ENCODE results near the gene RNF2. TPM values are rescaled to one million over a fixed set of nuclear protein-coding genes. Genes with fewer than 3 reads are reported as not detected.

The RNF2 gene
- total RNA-seq, 1 donor from 2014 or later: 17.1 TPM

DNA sequence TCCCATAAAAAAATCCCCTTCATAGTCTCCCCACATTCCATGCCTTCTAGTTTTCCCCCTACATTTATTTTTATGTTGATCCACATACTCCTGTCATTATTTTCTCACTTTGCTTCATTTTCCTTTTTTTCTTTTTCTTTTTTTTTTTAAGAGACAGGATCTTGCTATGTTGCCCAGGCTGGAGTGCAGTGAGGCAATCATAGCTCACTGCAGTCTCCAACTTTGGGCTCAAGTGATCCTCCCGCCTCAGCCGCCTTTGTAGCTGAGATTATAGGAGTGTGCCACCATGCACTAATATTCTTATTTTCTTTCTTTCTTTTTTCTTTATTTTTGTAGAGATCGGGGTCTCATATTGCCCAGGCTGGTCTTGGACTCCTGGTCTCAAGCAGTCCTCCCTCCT, 7.8 kb downstream of the RNF2 start:
- TF ChIP-seq, protein P1, sequence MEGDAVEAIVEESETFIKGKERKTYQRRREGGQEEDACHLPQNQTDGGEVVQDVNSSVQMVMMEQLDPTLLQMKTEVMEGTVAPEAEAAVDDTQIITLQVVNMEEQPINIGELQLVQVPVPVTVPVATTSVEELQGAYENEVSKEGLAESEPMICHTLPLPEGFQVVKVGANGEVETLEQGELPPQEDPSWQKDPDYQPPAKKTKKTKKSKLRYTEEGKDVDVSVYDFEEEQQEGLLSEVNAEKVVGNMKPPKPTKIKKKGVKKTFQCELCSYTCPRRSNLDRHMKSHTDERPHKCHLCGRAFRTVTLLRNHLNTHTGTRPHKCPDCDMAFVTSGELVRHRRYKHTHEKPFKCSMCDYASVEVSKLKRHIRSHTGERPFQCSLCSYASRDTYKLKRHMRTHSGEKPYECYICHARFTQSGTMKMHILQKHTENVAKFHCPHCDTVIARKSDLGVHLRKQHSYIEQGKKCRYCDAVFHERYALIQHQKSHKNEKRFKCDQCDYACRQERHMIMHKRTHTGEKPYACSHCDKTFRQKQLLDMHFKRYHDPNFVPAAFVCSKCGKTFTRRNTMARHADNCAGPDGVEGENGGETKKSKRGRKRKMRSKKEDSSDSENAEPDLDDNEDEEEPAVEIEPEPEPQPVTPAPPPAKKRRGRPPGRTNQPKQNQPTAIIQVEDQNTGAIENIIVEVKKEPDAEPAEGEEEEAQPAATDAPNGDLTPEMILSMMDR (IDR thresholded peaks at IDR 0.05; ENCODE audit: insufficient read depth, low read length, poor library complexity, severe bottlenecking): no peak
- no peak overlapping the region for H3K4me3 ChIP-seq (ENCODE audit: low read depth, low read length)
- DNase-seq (ENCODE audit: low read depth): no peak
- no peaks in the 10 kb centered on the region for H3K36me3 ChIP-seq (ENCODE audit: control insufficient read depth, insufficient read depth, low read length)
- H3K27me3 ChIP-seq (ENCODE audit: control insufficient read depth, insufficient read depth, low read length): no peaks in the 10 kb centered on the region

DNA sequence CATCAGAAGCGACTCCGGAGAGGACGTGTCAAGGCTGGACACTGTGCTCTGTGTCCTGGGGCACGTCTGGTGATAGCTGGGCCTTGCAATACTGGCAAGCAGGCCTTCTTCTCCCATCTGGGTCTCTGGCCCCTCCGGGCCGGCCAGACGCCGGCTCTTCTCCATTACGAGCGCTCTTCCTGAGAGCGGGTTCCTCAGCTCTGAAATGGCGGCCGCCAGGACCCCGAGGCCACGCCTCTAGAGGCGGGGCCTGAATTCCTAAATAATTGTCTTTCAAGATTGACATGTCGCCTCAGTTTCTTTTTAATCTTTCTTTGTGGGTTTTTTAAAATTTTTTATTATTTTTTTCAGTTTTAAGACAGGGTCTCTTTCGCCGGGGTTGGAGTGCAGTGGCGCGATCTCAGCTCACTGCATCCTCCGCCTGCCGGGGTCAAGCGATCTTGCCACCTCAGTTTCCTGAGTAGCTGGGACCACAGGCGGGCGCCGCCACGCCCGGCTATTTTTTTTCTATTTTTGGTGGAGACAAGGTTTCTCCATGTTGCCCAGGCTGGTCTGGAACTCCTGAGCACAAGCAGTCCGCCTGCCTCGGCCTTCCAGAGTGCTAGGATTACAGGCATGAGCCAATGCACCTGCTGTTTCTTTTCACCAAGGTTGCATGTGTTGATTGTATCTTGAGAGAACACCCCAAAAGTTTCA, 9.2 kb downstream of the RNF2 start:
- no peak for DNase-seq (ENCODE audit: low read depth)
- TF ChIP-seq, protein P1 (IDR thresholded peaks at IDR 0.05; ENCODE audit: insufficient read depth, low read length, poor library complexity, severe bottlenecking): no peak
- H3K4me3 ChIP-seq (ENCODE audit: low read depth, low read length): no peak overlapping the region
- no peaks in the 10 kb centered on the region for H3K27me3 ChIP-seq (ENCODE audit: control insufficient read depth, insufficient read depth, low read length)
- no peaks in the 10 kb centered on the region for H3K36me3 ChIP-seq (ENCODE audit: control insufficient read depth, insufficient read depth, low read length)

DNA sequence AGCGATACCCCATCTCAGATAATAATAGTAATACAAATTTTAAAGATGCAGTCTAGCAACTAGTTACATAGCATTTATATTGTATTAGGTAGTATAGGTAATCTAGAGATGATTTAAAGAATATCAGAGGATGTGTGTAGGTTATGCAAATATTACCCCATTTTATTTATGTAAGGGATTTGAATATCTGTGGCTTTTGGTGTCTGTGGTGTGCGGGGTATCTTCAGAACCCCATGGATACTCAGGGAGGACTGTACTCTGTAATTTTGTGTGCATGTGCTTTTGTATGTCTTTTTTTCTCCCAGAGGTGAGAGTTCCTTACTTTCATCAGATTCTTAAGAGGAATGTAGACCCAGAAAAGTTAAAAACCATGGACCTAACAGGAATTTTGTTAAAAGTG, 12.8 kb downstream of the RNF2 start:
- Histone ChIP-seq H3K36me3 (ENCODE audit: control insufficient read depth, insufficient read depth, low read length) (no peaks in the 10 kb centered on the region), H3K27me3 (ENCODE audit: control insufficient read depth, insufficient read depth, low read length) (no peaks in the 10 kb centered on the region), H3K4me3 (ENCODE audit: low read depth, low read length) (no peak overlapping the region)
- TF ChIP-seq, protein P1 (IDR thresholded peaks at IDR 0.05; ENCODE audit: insufficient read depth, low read length, poor library complexity, severe bottlenecking): no peak
- DNase-seq (ENCODE audit: low read depth): no peak

DNA sequence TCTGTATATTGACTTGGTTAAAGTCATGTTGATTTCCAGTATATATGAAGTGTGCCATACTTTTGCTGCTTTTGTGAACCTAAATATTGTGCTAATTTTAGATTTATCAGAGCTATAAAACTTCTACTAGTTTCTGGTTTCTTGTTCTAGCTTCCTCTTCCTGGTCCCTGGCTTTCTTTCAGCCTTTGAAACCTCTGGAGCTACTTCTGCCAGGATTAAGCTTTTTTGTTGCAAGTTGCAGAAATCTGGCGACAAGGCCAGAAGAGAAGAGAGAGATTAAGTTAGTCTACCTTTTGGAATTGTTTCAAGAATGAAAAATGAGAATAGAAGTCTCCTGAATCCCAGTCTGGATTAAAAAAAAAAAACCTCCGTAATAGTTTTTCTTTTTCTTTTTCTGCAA, 13.5 kb downstream of the RNF2 start:
- no peaks in the 10 kb centered on the region for H3K27me3 ChIP-seq (ENCODE audit: control insufficient read depth, insufficient read depth, low read length)
- TF ChIP-seq, protein P1 (IDR thresholded peaks at IDR 0.05; ENCODE audit: insufficient read depth, low read length, poor library complexity, severe bottlenecking): no peak

DNA sequence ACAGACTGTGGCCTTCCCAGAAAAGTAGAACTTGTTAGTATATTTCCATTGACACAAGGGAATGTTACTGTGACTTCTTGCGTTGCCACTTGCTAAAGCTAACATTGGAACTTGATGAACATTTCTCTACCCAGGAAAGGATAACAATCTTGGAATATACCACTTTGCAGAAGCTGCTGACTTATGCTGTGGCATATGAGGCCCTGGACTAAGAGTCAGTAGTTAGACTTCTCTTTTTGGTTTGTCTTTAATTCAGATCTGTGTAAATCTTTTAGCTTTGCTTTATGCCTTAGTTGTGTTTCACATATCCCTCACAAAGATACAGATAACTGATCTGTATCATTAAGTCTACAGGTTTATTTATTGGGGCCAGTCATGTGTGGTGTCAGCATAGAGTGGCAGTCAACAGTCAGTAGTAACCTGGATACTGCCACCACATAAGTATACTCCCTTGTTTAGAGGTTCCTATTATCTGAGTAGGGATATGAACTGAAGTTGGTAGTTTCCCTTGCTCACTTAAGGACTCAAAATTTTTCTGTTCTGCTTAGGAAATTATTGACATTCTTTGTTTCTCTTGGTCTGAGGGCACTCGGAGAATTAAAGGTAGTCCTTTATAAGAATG, 14.7 kb downstream of the RNF2 start:
- Histone ChIP-seq H3K36me3 (ENCODE audit: control insufficient read depth, insufficient read depth, low read length) (no peaks in the 10 kb centered on the region), H3K4me3 (ENCODE audit: low read depth, low read length) (no peak overlapping the region), H3K27me3 (ENCODE audit: control insufficient read depth, insufficient read depth, low read length) (no peaks in the 10 kb centered on the region)
- no peak for DNase-seq (ENCODE audit: low read depth)
- TF ChIP-seq, protein P1 (IDR thresholded peaks at IDR 0.05; ENCODE audit: insufficient read depth, low read length, poor library complexity, severe bottlenecking): no peak

More for the DNA sequence above, 13.5 kb downstream of the RNF2 start:
- Histone ChIP-seq H3K4me3 (ENCODE audit: low read depth, low read length) (no peak overlapping the region), H3K36me3 (ENCODE audit: control insufficient read depth, insufficient read depth, low read length) (no peaks in the 10 kb centered on the region)
- DNase-seq (ENCODE audit: low read depth): no peak

Data from kidney epithelial cell (primary cell).